K562 (cell line): ENCODE measurements around the gene CFD. TPM values are rescaled to one million over a fixed set of nuclear protein-coding genes. Genes with fewer than 3 reads are reported as not detected.

Experiments used
- BDP1 ChIP-seq: IDR thresholded peaks from 3 replicates; pipeline ENCODE4 v1.6.1; 2011; ENCODE audit not compliant: insufficient read length, insufficient read depth
- DPF2 ChIP-seq: fragments of 450-650 bp; IDR thresholded peaks from 2 replicates; pipeline ENCODE4 v1.6.1; 2016
- MCM7 ChIP-seq, 2 experiments: fragments of 450-650 bp; IDR thresholded peaks; 2 replicates each; pipeline ENCODE4 v1.6.1; 2016 to 2018
- NFIC ChIP-seq: fragments of 450-650 bp; IDR thresholded peaks from 2 replicates; pipeline ENCODE4 v1.6.1; 2017; ENCODE audit warnings: mild to moderate bottlenecking, inconsistent platforms
- NR1H2 ChIP-seq: sonication (generic); formaldehyde crosslinking; IDR thresholded peaks from 2 replicates; pipeline ENCODE4 v1.4.0; 2020; ENCODE audit warnings: mild to moderate bottlenecking, missing genetic modification reagents
- RHOXF2B ChIP-seq: fragments of 250-450 bp; sonication (Bioruptor Pico); conservative IDR thresholded peaks from 2 replicates; pipeline ENCODE4 v1.5.1; 2021
- SAFB ChIP-seq: fragments of 200-400 bp; formaldehyde crosslinking; IDR thresholded peaks from 2 replicates; pipeline ENCODE4 v1.6.1; 2017; ENCODE audit warnings: low read depth, low read length, borderline replicate concordance
- ZNF224 ChIP-seq: sonication (generic); formaldehyde crosslinking; IDR thresholded peaks from 2 replicates; pipeline ENCODE4 v1.8.0; 2022; ENCODE audit warnings: mild to moderate bottlenecking, missing genetic modification reagents
- polyA plus RNA-seq, 8 experiments: library from polyadenylated mRNA; depleted of rRNA in 4 of 8; stranded (reverse) in 5 of 8; unstranded in 3 of 8; fragments of >200 nt; fragmentation: Nextera tagmentation in 2 of 8; fragmentation: Illumina TruSeq in 1 of 8; extraction: Ambion mirVana in 2 of 8; extraction: Trizol in 1 of 8; gene quantifications; 2 replicates each; pipeline versions ENCODE4 v1.2.1 to v1.2.3, GENCODE V29; 2011 to 2014; ENCODE audit warnings: inconsistent platforms in 1 of 8, missing spikeins in 1 of 8
- total RNA-seq, 7 experiments: library from RNA; depleted of rRNA in 6 of 7; stranded (reverse); fragments of >200 nt in 6 of 7; fragmentation: Illumina TruSeq in 2 of 7; extraction: Trizol in 2 of 7; gene quantifications; 2 replicates each; pipeline versions ENCODE4 v1.2.1 to v1.2.3, GENCODE V29; 2011 to 2021; ENCODE audit warnings: low replicate concordance in 1 of 7
- TF ChIP-seq, protein P1 (sequence below), 2 experiments: IDR thresholded peaks; 2 replicates each; pipeline ENCODE4 v1.6.1; 2011; ENCODE audit warnings: borderline replicate concordance in 1 of 2, control low read depth in 1 of 2, low read depth in 1 of 2, low read length in 1 of 2, mild to moderate bottlenecking in 1 of 2, mixed read lengths in 1 of 2, moderate library complexity in 1 of 2; ENCODE audit not compliant: insufficient read depth in 1 of 2, insufficient read length in 1 of 2, poor library complexity in 1 of 2, severe bottlenecking in 1 of 2; ENCODE audit errors: extremely low read depth in 1 of 2
- TF ChIP-seq, protein P2 (sequence below): fragments of 250-450 bp; sonication (Bioruptor Pico); IDR thresholded peaks from 2 replicates; pipeline ENCODE4 v1.4.0; 2020; ENCODE audit warnings: mild to moderate bottlenecking, moderate library complexity
- TF ChIP-seq, protein P3 (sequence below): fragments of 450-650 bp; conservative IDR thresholded peaks from 2 replicates; pipeline ENCODE4 v1.6.1; 2016; ENCODE audit warnings: missing genetic modification characterization, low read depth, mild to moderate bottlenecking, control low read depth, missing compliant biosample characterization
- TF ChIP-seq, protein P4 (sequence below), 3 experiments: fragments of 200-800 bp in 1 of 3; fragments of 250-450 bp in 1 of 3; fragments of 450-650 bp in 1 of 3; sonication (Bioruptor Pico) in 1 of 3; sonication (Bioruptor generic) in 1 of 3; formaldehyde crosslinking in 1 of 3; IDR thresholded peaks; 2 replicates each; pipeline versions ENCODE4 v1.6.1 to v1.8.0; 2016 to 2022; ENCODE audit warnings: mild to moderate bottlenecking in 2 of 3, missing genetic modification characterization in 2 of 3, missing compliant biosample characterization in 1 of 3, moderate library complexity in 1 of 3
- TF ChIP-seq, protein P5 (sequence below): fragments of 250-450 bp; sonication (Bioruptor Pico); IDR thresholded peaks from 2 replicates; pipeline ENCODE4 v1.8.0; 2022; ENCODE audit warnings: inconsistent platforms, mild to moderate bottlenecking, moderate library complexity, borderline replicate concordance
- TF ChIP-seq, protein P6 (sequence below): fragments of 450-650 bp; IDR thresholded peaks from 2 replicates; pipeline ENCODE4 v1.6.1; 2018; ENCODE audit warnings: mild to moderate bottlenecking, low read depth; ENCODE audit not compliant: partially characterized antibody

The CFD gene
- total and polyA plus RNA-seq, 9 of the 15 experiments (the other 6 are each of a cell fraction or from before 2014, with no cell fraction given) = 0.52 to 59.4 (median 7.6) TPM

DNA sequence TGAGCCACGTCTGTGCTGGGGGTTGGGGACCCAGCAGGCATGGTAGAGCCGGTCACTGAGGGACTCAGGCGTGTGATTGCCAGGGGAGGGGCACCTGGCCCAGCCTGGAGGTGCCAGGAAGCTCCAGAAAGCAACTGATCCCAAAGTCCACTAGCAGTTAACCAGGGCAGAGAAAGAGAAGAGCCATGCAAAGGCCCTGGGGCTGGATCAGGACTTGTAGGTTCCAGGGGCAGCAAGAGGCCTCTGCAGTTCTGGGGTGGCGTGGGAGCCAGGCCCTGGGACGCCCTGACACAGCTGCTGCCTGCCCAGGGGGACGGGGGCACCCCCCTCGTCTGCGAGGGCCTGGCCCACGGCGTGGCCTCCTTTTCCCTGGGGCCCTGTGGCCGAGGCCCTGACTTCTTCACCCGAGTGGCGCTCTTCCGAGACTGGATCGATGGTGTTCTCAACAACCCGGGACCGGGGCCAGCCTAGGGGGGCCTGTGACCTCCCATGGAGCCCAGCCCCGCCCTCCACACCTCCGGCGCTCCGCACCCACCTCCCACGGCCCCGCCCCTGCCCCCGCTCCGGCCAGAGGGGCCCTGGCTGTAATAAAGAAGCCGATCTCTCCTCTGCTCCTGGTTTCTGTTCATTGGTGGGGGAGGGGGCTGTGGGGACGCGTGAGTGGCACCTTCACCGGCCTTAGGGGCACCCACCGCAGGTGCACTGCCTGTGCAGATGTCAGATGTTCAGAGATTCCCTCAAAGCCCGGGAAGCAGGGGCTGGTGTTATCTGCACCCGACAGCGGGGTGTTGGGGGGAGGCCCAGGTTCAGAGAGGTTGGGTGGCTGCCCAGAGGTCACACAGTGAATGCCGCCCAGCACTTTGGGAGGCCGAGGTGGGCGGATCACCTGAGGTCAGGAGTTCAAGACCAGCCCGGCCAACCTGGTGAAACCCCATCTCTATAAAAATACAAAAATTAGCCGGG, 27.8 kb upstream of the CFD start (continued):
- TF ChIP-seq BDP1 (no peak), ZNF224 (CRISPR knock-in tag) (no peak), SAFB (no peak), DPF2 (no peak), NFIC (peak; percentile 42; the same call in 1 of the 2 replicates), MCM7 (IDR thresholded peaks at IDR 0.05) (no peak), RHOXF2B (CRISPR knock-in tag) (no peak), NR1H2 (CRISPR knock-in tag) (no peak)
- TF ChIP-seq, protein P1, sequence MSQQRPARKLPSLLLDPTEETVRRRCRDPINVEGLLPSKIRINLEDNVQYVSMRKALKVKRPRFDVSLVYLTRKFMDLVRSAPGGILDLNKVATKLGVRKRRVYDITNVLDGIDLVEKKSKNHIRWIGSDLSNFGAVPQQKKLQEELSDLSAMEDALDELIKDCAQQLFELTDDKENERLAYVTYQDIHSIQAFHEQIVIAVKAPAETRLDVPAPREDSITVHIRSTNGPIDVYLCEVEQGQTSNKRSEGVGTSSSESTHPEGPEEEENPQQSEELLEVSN (IDR thresholded peaks at IDR 0.05; ENCODE audit: borderline replicate concordance in 1 of 2, extremely low read depth in 1 of 2, insufficient read depth in 1 of 2, insufficient read length in 1 of 2, low read depth in 1 of 2, low read length in 1 of 2, poor library complexity in 1 of 2, severe bottlenecking in 1 of 2) = no peak
- TF ChIP-seq, protein P2, sequence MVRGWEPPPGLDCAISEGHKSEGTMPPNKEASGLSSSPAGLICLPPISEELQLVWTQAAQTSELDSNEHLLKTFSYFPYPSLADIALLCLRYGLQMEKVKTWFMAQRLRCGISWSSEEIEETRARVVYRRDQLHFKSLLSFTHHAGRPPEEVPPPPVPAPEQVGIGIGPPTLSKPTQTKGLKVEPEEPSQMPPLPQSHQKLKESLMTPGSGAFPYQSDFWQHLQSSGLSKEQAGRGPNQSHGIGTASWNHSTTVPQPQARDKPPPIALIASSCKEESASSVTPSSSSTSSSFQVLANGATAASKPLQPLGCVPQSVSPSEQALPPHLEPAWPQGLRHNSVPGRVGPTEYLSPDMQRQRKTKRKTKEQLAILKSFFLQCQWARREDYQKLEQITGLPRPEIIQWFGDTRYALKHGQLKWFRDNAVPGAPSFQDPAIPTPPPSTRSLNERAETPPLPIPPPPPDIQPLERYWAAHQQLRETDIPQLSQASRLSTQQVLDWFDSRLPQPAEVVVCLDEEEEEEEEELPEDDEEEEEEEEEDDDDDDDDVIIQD = no peak
- TF ChIP-seq, protein P3, sequence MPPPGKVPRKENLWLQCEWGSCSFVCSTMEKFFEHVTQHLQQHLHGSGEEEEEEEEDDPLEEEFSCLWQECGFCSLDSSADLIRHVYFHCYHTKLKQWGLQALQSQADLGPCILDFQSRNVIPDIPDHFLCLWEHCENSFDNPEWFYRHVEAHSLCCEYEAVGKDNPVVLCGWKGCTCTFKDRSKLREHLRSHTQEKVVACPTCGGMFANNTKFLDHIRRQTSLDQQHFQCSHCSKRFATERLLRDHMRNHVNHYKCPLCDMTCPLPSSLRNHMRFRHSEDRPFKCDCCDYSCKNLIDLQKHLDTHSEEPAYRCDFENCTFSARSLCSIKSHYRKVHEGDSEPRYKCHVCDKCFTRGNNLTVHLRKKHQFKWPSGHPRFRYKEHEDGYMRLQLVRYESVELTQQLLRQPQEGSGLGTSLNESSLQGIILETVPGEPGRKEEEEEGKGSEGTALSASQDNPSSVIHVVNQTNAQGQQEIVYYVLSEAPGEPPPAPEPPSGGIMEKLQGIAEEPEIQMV (tag) = no peak
- TF ChIP-seq, protein P4, sequence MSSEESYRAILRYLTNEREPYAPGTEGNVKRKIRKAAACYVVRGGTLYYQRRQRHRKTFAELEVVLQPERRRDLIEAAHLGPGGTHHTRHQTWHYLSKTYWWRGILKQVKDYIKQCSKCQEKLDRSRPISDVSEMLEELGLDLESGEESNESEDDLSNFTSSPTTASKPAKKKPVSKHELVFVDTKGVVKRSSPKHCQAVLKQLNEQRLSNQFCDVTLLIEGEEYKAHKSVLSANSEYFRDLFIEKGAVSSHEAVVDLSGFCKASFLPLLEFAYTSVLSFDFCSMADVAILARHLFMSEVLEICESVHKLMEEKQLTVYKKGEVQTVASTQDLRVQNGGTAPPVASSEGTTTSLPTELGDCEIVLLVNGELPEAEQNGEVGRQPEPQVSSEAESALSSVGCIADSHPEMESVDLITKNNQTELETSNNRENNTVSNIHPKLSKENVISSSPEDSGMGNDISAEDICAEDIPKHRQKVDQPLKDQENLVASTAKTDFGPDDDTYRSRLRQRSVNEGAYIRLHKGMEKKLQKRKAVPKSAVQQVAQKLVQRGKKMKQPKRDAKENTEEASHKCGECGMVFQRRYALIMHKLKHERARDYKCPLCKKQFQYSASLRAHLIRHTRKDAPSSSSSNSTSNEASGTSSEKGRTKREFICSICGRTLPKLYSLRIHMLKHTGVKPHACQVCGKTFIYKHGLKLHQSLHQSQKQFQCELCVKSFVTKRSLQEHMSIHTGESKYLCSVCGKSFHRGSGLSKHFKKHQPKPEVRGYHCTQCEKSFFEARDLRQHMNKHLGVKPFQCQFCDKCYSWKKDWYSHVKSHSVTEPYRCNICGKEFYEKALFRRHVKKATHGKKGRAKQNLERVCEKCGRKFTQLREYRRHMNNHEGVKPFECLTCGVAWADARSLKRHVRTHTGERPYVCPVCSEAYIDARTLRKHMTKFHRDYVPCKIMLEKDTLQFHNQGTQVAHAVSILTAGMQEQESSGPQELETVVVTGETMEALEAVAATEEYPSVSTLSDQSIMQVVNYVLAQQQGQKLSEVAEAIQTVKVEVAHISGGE (CRISPR knock-in tag; IDR thresholded peaks at IDR 0.05) = no peak
- TF ChIP-seq, protein P5, sequence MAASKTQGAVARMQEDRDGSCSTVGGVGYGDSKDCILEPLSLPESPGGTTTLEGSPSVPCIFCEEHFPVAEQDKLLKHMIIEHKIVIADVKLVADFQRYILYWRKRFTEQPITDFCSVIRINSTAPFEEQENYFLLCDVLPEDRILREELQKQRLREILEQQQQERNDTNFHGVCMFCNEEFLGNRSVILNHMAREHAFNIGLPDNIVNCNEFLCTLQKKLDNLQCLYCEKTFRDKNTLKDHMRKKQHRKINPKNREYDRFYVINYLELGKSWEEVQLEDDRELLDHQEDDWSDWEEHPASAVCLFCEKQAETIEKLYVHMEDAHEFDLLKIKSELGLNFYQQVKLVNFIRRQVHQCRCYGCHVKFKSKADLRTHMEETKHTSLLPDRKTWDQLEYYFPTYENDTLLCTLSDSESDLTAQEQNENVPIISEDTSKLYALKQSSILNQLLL (CRISPR knock-in tag) = no peak
- TF ChIP-seq, protein P6, sequence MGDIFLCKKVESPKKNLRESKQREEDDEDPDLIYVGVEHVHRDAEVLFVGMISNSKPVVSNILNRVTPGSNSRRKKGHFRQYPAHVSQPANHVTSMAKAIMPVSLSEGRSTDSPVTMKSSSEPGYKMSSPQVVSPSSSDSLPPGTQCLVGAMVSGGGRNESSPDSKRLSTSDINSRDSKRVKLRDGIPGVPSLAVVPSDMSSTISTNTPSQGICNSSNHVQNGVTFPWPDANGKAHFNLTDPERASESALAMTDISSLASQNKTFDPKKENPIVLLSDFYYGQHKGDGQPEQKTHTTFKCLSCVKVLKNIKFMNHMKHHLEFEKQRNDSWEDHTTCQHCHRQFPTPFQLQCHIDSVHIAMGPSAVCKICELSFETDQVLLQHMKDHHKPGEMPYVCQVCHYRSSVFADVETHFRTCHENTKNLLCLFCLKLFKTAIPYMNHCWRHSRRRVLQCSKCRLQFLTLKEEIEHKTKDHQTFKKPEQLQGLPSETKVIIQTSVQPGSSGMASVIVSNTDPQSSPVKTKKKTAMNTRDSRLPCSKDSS = no peak
